SKM-1 (cell line): ENCODE results near the gene CLEC9A.

Source experiments
- DNase-seq: peaks from one replicate; lab custom pipeline; 2025; ENCODE audit not compliant: unreplicated experiment; lab: John Stamatoyannopoulos, UW

Gene CLEC9A

DNA sequence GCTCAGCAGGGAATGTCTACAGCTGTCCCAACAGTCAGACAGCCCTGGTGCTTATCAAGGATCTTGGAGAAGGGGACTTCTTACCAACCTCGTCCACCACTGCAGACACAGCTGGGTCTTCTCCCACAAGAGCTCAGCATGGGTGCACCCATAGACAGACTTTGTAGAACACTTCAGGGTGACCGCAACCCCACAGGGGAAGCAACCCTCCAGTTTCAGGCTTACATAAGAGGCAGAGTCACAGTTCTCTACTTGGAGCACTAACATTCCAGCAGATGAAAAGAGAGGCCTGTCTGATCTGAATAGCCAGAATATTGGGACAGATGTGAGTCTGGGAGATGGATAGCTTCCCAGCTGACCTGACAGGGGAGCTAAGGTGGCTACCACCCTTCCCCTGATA lies 71.8 kb downstream of the CLEC9A start:
- peak; percentile 32 for DNase-seq

DNA sequence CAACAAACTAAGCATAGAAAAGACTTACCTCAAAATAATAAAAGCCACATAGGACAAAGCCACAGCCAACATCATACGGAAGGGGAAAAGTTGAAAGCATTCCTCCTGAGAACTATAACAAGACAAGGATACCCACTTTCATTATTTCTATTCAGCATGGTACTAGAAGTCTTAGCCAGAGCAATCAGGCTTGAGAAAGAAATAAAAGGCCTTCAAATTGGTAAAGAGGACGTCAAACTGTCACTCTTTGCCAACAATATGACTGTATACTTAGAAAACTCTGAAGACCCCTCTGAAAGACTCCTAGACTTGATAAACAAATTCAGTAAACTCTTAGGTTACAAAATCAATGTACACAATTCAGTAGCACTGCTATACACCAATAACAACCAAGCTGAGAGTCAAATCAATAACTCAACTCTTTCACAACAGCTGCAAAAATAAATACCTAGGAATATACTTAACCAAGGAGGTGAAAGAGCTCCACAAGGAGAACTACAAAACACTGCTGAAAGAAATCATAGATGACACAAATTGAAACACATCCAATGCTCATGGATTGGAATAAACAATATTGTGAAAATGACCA lies 79.9 kb downstream of the CLEC9A start:
- no peak for DNase-seq

DNA sequence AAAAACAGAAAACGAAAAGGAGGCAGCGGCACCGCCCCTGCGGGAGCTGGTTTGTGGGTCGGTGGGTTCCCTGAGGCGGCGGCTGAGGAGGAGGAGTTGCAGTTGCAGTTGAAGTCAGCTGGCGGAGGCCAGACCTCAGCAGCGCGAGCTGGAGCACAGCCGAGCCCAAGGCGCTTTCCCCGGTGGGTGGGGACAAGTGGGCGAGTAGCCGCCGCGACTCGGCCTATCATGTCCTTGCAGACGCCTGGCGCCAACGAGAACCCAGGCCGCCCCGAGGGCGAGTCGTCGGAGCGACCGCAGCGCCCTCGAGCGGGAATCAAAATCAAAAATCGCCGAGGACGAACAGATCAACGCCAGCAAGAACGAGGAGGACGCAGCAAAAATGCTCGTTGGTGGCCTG lies 81.0 kb downstream of the CLEC9A start:
- no peak for DNase-seq

DNA sequence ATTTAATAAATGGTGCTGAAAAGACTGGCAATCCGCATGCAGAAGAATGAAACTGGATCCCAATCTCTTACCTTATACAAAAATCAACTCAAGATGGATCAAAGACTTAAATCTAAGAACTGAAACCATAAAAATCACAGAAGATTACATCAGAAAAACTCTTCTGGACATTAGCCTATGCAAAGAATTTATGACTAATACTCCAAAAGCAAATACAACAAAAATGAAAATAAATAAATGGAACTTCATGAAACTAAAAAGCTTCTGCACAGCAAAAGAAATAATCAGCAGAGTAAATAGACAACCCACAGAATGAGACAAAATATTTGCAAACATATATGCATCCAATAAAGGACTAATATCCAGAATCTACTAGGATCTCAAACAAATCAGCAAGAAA lies 82.6 kb downstream of the CLEC9A start:
- DNase-seq: no peak

DNA sequence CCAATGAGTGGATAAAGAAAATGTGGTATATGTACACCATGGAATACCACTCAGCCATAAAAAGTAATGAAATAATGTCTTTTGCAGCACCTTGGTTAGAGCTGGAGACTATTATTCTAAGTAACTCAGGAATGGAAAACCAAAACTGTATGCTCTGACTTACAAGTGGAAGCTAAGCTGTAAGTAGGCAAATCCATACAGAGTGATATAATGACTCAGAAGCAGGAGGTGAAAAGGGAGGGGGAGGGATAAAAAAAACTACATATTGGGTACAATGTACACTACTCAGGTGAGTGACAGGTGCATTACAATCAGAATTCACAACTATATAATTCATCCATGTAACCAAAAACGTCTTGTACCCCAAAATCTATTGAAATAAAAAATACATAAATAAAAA lies 83.4 kb downstream of the CLEC9A start:
- DNase-seq: no peak

DNA sequence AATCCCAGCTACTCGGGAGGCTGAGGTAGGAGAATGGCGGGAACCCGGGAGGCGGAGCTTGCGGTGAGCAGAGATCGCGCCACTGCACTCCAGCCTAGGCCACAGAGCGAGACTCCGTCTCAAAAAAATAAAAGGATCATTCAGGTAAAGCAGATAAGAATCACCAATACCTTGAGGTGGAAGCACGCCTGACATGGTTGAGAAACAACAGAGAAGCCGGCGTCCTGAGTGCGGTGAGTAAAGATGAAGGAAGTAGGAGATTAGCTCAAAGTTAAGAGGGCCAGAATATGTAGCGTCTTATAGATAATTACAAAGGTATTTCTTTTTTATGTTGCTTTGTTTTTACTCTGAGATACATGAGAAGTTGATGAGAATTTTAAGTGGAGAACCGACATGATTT lies 84.8 kb downstream of the CLEC9A start:
- DNase-seq: no peak
